HG03159 (cell line): Measurements from ENCODE around the gene DNAH9.
"Not testable (repeated sequence)": the region's sequence is repeated elsewhere in the genome, so short reads cannot be mapped to it uniquely, and the experiment has no call there.

Experiments
- ATAC-seq: cut with Tn5 transposase; IDR thresholded peaks from one replicate; pipeline ENCODE4 v1.9.1; 2021; ENCODE audit warnings: mild to moderate bottlenecking, moderate library complexity; ENCODE audit not compliant: unreplicated experiment

The DNAH9 gene

DNA sequence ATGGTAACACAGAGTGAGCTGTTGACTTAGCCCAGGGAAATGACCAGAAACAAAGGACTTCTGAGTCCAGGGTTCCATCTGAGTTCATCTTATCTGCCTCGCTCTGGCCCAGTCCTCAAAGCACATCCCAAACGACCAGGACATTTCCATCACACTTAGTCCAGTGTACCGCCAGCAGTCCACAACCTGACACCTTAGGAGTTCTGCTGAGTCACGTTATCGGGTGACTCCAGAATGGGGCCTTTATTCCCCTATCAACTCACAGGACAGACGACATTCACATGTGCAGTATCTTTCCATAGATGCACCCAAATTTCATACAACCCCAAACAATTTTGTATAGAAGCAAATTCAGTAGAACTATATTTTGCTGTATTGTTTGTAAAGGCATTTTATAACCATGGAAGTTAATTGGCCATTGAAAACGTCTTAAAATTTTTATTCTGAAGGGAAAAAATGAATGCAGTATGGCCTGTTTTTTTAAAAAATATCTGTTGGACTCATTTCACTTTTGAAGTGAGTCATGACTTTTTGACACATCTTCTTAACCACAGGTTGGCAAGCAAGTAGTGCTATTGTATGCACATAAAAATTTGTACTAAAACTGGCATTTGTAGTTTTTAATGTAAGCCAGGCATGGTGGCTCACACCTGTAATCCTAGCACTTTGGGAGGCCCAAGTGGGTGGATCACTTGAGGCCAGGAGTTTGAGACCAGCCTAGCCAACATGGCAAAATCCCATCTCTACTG is 352.7 kb downstream of the DNAH9 start:
- ATAC-seq, result no peak

DNA sequence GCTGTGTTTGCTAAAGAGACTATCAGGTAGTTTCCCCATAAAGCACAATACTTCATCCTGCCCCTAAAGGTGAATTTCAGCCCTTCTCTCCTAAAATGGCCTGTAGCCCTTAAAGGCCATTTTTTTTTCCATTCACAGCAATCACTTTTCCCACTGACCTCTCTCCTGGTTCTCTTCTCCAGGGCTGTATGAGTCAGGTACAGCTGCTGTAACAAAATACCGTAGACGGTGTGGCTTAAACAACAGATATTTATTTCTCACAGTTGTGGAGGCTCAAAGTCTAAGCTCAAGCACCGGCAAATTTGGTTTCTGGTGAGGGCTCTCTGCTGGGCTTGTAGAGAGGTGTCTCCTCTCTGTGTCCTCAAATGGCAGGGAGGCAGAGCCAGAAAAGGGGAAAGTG is 354.3 kb downstream of the DNAH9 start:
- ATAC-seq, result no peak

DNA sequence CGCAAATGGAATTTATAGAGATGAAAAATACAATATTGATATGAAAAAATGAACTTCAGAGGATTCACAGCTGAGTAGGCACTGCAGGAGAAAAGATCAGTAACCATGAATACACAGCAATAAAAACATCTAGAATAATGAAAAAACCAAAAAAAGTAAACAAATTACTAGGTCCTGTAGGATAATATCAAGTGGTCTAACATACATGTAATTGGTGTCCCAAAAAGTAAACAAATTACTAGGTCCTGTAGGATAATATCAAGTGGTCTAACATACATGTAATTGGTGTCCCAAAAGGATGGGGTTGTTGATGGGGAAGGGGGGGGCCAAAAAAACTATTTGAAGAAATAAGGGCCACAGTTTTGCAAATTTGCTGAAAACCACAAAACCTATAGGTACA is 355.7 kb downstream of the DNAH9 start:
- ATAC-seq, result no peak

DNA sequence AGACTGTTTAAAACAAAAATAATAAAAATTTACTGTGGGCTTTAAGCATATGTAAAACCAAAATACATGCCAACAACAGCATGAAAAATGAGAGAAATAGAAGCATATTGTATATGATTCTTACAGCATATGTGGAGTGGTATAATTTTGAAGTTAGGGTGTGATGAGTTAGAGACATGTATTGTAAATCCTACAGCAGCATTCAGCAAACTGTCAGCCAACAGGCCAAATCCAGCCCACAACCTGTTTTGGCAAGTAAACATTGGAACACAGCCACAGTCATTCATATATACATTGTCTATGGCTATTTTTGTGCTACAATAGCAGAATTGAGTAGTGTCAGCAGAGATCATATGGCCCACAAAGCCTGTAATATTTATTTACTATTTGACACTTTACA is 356.7 kb downstream of the DNAH9 start:
- ATAC-seq, result no peak

DNA sequence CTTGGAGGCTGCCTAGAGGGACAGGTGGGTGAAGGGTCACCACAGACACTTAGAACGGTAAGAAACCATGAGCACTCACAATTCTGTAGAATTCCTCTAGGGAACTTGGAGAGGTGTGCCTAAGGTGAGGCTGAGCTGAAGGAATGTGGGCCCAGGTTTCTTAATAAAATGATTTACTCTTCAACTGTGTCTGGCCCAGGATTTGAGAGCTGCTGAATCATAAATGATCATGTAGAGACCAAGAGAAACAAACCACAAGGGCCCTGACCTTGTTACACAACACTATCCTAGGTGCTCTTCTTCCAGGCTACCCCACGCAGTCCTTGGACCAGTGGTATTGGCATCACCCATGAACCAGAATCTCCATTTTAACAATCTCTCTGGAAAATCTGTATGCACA is 371.3 kb downstream of the DNAH9 start:
- no peak for ATAC-seq

DNA sequence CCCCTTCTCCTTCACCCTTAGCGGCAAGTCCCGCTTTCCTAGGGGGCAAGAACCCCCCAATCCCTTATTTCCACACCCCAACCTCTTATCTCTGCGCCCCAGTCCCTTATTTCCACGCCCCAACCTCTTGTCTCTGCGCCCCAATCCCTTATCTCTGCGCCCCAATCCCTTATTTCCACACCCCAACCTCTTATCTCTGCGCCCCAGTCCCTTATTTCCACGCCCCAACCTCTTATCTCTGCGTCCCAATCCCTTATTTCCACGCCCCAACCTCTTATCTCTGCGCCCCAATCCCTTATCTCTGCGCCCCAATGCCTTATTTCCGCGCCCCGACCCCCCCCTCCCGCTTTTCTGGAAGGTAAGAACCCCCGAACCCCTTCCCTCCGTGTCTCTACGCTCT is 374.5 kb downstream of the DNAH9 start:
- not testable (repeated sequence) for ATAC-seq

DNA sequence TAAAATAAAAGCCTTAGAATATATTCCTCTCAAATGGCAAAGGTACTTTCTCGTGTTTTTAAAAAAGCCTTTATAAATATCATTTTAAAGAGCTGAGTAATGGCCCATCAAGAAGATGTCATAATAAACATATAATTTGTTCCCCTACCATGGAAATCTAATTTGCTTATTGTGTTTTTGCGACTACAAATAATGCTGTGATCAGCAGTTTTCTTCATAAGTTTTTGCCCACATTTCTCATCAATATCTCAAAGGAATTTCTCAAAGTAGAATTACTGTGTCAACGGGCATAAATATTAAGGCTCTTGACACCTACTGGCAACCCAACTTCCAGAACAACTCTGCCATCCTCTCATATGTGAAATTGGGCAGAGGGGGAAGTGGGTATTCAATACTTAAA is 381.5 kb downstream of the DNAH9 start:
- ATAC-seq, result no peak

DNA sequence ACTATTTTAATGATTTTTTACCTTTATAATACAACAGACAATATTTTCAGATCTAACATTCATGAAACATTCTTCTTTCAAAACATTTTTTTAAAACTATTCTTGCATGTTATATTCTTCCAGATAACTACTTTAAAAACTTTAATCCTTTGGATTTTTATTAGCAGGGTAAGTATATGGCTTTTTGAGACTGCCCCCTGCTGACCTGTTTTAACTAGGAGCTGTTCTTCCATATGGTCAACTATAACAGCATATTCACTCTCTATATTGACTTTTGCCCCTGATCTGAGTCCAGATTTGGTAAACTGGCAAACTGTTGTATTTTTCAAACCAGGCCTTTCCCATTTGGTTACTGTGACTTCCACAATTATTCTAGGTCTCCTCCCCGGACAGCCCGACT is 382.5 kb downstream of the DNAH9 start:
- ATAC-seq, result no peak

DNA sequence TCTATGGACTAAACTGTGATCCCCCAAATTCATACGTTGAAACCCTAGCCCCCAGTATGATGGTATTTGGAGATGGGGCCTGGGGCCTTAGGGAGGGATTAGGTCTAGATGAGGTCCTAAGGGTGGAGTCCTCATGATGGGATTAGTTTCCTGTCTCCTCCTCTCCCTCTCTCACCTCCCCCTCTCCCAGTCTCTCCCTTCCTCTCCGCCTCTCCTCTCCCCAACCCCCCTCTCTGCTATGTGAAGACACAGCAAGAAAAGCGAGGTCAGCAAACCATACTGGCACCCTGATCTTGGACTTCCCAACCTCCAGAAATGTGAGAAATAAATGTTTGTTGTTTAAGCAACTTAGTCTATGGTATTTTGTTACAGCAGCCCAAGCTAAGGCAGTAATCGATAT is 383.6 kb downstream of the DNAH9 start:
- ATAC-seq, result no peak

DNA sequence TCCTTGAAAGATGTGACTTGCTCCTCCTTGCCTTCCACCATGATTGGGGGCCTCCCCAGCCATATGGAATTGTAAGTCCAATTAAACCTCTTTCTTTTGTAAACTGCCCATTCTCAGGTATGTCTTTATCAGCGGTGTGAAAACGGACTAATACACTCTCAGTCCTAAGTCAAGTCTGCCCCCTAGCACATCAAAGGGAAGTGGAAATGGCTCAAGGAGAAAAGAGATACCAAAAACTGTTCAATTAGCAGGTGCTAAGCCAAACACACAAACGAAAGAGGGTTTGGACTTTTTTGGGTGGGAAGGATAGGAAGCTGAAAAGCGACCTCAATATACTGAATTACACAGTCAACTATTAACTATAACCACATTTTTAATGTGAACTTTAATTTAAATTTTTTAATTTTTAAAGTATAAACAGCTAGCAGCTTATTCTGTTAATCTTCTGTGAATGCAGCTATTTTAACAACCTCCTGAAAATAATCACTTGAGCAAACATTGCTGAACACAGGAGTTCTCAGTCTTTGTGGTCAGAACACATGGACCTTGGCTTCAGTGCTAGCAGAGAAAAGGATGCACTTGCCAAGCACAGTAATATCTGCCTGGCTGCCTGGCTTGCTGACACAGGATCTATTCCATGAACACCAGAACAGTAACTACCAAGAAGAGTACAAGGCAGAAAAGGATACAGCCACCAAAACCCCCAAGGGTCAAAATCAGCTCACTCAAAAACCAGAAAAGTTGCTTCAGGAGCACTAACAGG is 388.1 kb downstream of the DNAH9 start:
- no peak for ATAC-seq

DNA sequence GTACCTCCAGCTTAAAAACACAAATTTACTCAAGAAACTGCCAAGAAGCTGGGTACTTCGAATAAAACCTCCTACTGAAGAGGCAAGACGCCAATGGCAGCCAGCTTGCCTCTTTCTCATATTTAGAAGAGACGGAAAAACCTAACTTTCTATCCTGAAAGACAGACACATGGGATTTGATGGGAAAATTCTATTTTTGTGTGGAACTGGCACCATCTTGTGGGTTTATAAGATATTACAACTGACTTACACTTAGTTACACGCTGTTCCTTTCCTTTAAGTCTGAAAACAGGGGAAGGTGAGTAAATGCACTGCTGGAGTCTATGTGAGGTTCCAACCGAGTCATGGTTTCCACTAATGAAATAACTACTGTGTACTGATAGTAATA is 388.7 kb downstream of the DNAH9 start:
- no peak for ATAC-seq

DNA sequence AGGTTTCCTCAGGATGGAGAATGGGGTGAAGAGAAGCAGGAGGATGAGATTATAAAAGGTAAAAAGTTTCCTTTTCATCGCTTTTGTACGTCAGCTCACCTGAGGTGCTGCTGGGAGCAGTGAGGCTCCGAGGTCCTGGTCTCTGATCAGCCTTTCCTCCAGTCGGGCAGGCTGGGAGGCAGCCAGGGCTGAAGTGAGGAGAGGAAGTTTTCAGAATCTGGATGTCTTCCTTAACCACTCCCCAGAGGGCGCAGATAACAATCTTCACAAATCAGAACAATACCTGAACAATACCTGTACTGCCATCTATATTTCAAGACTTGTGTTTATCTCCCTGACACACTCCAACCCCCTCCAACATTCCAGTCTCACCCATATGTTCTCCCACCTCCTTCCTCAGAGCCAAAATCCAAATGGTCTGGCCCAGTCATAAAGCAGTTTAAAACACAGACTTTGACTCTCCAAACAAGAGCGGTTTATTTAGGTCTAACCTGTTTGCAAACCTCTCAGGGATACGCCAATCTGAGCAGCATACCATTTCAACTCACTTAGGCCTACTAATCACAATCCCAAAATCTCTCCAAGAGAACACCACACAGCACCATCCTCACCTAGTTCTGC is 392.2 kb downstream of the DNAH9 start:
- no peak for ATAC-seq

DNA sequence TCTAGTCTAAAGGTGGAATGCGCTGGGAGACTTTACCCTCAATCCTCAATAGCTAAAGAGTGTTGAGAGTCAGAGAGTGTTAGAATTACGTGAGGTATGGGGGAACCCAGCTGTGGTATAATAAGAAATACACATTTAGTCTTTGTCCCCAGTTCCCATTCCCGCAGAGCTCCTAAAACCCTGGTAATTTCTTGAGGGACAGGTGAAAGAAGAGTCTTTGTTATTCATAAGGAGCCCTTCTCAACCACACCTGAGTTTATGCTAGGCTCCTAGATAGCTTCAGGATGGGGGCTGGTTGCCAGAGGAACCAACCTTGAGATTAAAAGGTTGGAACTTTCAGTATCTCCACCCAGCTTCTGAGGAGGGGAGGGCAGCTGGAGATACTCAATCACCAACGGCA is 393.2 kb downstream of the DNAH9 start:
- ATAC-seq, result no peak

DNA sequence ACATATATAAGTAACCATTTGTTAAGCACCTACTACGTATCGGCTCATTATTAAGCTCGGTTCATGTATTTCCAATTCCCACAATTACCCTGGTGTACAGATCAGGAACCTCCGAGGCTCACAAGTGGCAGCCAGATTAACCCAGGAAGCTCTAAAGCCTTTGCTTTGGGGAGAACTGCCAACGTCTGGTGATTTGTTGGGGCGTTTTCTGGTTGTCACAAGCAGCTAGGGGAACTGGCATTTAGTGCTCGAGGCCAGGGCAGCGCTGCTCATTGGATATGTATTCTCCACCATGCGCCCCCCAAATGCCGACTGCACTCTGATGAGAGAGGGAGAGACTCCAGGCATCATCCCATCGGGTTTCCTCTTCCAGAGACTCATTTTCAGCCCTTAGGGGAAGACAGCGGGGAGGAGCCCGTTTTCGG is 398.5 kb downstream of the DNAH9 start:
- ATAC-seq, result peak; percentile 42

DNA sequence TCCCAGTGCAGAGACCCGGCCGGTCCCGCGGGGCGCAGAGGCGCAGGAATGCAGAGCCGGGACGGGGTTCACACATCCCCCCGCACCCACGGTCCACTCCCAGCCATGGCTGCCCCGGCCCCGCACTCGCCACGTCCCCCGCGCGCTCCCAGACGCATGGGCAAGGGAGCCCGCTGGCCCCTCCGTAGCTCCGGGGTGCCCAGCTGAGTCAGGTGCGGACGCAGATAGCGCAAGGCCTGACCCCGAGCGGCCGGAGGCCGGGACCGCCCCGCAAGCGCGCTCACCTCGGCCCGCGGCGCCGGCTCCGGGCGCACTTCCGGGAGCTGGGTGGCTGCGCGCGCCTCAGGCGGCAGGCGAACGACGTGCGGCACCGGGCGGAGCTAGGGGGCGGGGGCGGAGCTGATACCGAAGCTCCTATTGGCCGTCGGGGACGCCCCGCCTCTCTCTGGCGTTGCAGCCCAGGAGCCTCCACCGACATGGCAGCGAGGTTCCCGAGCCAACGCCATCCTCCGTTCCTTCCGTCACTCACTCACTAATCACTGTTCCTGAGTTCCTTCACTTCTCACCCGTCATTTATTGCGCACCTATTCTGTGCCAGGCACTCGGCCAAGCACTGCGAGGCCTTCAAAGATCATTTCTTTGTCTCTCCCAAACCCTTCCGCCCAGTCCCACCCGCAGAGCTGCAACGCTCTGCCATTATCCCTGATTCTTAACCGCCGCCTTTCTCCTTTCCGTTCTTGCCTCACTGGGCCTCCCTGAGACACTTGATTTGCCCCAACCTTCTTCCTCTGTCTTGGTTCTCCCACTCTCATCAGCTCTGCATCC is 399.1 kb downstream of the DNAH9 start, which contains the start of gene ZNF18:
TSS of gene ZNF18 (minus strand) at position 329 of the 825 bp plus-strand sequence. CDS start 4,646 bp downstream, outside the sequence.
- peak; percentile 95 for ATAC-seq

DNA sequence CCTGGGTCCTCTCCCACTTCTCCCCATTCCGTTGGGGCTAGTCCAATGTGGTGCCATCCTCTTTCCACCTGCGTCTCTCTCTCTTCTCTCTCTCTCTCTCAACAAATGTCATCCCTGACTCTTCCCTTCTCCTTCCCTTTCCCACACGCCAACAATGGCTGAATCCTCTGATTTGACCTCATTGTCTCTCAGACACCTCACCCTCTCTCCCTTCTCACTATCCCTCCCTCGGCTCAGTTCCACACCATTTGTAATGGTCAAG is 399.6 kb downstream of the DNAH9 start:
- ATAC-seq, result no peak

DNA sequence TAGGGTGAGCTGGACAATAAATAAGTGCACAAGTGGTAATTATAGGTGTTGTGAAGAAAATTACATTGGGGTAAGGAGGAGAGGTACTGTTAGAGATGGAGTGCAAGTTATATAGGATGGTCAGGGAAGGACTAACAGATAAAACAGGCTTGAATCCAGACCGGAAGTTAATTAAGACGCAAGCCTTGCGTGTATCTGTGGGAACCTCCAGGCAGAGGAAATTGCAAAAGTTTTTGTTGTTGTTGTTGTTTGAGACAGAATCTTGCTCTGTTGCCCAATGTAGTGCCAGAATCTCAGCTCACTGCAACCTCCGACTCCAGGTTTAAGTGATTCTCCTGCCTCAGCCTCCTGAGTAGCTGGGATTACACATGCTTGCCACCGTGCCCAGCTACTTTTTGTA is 401.4 kb downstream of the DNAH9 start:
- ATAC-seq, result no peak

DNA sequence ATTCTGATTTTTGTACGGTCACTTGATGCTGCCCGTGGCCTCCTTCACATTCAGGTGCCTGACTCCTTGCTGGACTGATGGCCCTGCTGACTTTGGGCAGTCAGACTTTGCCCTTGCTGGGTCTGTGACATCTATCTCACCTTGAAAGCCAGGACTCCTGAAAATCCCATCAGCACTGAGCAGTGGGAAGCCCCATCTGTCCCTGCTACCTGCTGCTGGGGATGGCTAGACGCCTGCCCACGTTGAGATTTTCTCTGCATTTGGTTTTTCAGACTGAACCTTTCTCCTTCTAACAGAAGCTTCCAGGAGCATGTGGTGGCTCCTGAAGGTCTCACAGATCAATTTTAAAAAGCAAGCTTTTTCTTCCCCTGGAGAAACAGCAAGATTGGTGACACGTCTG is 409.2 kb downstream of the DNAH9 start:
- no peak for ATAC-seq
